ENCODE results near the gene ZBP1.

The ZBP1 gene

GRCh38 chr20:57589123-57589727 is 31.0 kb downstream of the ZBP1 start:
- TF ChIP-seq POLR2A (IDR thresholded peaks at IDR 0.05; ENCODE audit: low read depth, low read length): no peak
- FAIRE-seq: no peak
- DNase-seq (ENCODE audit: insufficient read length, low spot score): no peak

DNA sequence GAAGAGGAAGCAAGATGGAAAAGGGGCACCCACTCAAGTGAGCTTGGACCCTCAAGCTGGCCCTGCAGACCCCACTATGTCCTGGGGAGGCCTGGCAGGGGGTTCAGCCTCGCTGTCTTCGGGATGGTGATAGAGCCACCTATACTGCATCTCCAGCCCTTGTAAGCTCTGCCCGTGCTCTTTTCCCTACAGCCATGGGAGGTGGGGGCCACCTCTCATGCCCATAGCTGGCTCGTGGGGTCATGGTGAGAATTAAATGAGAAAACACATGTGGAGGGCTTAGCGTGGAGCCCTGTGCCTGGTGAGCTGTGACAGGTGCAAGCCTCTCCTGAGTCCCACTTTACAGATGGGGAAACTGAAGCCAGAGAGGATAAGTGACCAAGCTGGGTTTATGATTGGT is 31.6 kb downstream of the ZBP1 start:
- DNase-seq (ENCODE audit: insufficient read length, low spot score): no peak
- no peak for TF ChIP-seq POLR2A (IDR thresholded peaks at IDR 0.05; ENCODE audit: low read depth, low read length)
- FAIRE-seq: no peak

GRCh38 chr20:57587989-57588377 is 32.2 kb downstream of the ZBP1 start:
- FAIRE-seq (no peak), DNase-seq (ENCODE audit: insufficient read length, low spot score) (no peak)
- TF ChIP-seq POLR2A (IDR thresholded peaks at IDR 0.05; ENCODE audit: low read depth, low read length): no peak

DNA sequence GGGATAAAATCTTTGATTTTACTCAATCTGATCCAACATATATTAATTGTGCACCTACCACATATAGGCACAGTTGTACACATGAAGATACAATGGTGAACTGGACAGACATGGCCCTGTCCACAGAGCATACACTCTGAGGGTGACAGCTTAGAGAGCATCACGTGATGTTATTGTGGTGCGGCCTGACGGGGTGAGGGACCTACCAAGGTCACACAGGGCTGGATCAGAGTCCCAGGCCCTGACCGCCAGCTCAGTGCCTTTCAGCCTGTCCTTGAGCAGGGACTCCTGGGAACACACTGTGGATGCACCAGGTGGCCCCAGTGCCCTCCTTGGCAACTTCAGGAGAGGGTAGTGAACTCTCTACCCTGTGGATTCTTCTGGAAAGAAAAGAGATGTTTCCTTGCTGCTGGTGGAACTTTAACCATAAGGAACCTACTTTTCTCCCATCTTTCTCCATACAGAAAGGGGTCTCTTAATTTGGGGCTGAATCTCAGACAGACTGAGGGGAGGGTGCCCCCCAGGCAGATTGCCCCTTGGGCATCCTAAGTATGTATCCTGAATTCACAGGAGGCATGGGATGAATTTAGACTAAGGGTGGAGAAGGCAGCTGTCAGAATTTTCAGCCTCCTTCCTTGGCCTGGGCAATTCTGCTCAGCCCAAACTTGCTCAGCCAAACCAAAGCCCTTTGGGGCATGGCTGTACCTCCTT is 32.8 kb downstream of the ZBP1 start:
- no peak for TF ChIP-seq POLR2A (IDR thresholded peaks at IDR 0.05; ENCODE audit: low read depth, low read length)
- no peak for DNase-seq (ENCODE audit: insufficient read length, low spot score)
- FAIRE-seq: no peak

DNA sequence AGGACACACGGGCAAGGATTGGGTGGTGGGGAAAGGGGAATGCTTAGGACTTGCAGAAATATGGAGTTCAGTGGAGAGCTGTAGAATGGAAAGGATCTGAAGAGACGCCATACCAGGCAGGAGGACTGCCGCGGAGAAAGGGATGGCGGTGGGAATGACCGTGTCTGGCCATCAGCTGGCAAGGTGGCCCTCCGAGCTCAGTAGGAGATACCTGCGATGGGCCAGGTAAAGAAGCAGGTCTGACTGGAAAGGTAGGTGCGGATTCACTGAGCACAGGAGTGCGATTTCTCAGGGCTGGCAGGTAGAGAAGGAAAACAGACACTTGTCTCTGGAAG is 33.3 kb downstream of the ZBP1 start:
- FAIRE-seq (no peak), DNase-seq (ENCODE audit: insufficient read length, low spot score) (no peak)

GRCh38 chr20:57586370-57586793 is 33.8 kb downstream of the ZBP1 start:
- FAIRE-seq: no peak
- no peak for TF ChIP-seq POLR2A (IDR thresholded peaks at IDR 0.05; ENCODE audit: low read depth, low read length)
- no peak for DNase-seq (ENCODE audit: insufficient read length, low spot score)

More for the DNA sequence above, 33.3 kb downstream of the ZBP1 start:
- no peak for TF ChIP-seq POLR2A (IDR thresholded peaks at IDR 0.05; ENCODE audit: low read depth, low read length)

DNA sequence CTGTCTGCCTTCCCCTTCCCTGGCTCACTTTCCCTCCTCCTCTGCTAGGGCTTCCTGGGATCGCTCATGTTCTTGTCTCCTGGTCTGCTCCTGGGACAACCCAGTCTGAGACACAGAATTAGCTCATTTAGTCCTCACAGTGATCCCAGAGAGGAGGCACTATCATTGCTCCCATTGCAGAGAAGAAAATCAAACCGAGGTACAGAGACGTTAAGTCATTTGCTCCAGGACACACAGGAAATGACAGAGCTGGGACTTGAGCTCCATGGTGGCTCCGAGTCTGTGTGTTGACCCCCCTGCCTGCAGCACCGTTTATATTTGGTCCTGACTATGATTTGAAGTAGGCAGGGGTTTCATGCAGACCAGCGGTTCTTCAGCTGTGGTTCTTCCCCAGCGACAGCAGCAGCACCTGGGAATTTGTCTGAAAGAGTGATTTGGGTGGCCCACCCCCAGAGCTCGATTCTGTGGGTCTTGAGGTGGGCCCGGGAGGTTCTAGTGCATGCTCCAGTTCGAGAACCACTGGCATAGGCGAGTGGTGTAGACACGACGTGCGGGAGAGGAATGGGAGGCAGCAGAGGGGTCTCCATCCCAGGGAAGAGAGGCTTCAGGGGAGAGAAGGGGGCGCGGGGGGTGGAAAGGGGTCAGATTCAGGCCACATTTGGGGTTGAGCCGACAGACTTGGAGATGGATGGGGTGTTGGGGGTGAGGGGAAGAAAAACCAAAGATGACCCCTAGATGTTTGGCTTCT is 34.6 kb downstream of the ZBP1 start:
- FAIRE-seq (no peak), DNase-seq (ENCODE audit: insufficient read length, low spot score) (no peak)
- no peak for TF ChIP-seq POLR2A (IDR thresholded peaks at IDR 0.05; ENCODE audit: low read depth, low read length)

DNA sequence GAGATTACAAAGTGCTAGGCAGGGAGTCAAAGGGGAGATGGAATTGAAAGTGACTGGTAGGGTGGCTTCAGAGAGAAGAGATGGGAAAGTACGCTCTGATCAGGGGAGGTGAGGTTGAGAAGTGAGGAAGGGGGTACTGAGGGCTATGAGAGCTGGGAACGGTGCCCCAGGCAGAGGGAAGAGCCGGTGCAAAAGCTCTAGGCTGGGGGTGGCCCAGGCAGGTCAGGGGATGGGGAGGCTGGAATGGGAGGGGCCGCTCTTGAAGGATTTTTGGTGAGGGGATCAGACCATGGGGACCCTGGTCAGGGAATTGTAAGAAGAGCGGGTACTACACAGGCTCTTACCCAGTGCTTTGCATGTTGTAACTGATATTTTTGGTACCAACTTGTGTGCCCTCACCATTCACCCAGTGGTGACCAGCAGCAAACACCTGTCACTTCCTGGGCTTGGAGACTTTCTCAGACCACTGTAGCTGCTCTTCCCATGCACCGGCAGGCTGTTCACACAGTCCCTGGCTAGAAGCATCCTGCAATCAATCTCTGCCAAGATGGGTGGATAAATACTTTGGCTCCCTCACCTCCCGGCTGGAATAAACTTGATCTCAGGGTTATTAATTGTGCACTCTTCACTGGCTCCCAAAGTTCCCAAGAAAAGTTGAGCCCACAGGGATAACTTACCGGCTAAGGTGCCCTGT is 35.3 kb downstream of the ZBP1 start:
- TF ChIP-seq POLR2A (IDR thresholded peaks at IDR 0.05; ENCODE audit: low read depth, low read length): no peak
- no peak for FAIRE-seq
- no peak for DNase-seq (ENCODE audit: insufficient read length, low spot score)

DNA sequence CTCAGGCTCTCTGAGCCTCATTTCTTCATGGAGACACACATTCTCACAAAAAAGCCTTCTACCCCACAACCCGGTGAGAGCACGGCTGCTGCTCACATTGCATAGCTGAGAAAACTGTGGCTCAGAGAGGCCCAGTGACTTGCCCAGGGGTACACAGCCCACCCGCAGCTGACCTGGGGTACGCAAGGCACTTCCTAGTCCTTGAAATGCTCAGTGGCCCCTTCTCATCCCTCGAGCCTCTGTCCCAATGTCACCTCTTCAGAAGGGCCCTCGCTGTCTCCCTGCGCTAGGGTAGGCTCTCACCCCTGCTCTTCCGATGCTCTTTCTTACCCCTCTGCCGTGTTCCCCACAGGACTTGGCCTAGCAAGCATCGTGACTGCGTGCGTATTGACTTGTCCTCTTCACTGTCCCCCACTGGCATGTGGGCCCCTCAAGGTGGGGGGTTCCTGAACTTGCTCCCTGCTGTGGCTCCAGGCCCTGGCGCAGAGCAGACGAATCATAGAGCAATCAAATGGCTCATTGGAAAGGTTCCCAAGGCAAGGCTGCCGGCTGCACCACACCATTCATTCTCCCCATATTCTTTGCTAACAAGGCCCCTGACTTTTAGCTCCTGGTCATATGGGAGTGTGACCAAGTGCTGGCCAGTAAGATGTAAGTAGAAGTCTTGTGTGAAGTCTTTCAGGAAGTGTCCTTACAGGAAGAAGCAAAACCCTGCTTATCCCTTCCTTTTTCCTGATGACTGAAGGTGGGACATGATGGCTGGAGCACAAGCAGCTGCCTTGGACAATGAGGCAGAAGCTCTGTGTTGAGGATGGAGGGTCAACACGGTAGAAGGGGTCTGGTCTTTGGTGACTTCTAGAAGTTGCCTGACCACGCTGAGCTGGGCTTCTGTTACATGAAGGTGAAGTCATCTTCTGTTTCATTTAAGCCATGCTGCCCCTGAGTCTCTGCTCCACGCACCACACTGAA is 36.7 kb downstream of the ZBP1 start:
- no peak for TF ChIP-seq POLR2A (IDR thresholded peaks at IDR 0.05; ENCODE audit: low read depth, low read length)
- FAIRE-seq (no peak), DNase-seq (ENCODE audit: insufficient read length, low spot score) (no peak)

DNA sequence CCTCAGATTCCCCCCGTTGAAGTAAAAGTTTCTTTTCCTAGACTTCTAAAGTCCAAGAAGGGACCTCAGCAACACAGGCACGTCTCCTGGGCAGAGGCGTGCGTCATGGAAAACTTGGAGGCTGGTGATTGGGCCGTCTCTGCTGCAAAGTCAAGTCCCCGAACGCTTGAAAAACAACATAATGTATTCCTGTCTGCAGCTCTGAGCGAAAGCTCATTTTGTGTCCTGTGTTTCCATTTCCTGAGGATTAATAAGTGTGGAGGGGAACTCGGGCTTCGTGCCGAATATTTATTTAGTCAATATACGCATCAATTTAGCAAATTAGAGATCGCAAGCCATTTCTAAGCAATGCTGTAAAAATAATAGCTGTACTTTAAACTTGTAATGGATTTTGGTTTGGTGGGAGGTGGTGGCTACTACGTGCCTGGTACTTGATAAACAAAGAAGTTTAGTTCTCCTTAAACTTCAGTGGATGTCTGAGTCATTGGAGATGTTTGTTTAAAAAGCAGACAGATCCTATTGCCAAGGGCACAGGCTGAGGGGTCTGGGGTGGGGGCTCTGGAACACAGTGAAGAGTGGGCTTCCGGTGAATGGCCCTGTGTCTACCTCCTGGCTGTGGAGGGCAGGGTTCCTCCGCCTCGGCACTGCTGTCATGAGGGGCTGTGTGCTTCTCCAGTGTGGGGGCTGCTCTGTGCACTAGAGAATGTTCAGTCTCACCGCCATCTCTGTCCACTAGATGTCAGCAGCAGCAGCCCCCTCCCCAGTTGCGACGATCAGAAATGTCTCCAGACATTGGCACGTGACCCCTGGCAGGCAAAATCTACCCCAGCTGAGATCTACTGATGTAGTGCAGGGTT is 37.6 kb downstream of the ZBP1 start:
- no peak for DNase-seq (ENCODE audit: insufficient read length, low spot score)
- no peak for FAIRE-seq

DNA sequence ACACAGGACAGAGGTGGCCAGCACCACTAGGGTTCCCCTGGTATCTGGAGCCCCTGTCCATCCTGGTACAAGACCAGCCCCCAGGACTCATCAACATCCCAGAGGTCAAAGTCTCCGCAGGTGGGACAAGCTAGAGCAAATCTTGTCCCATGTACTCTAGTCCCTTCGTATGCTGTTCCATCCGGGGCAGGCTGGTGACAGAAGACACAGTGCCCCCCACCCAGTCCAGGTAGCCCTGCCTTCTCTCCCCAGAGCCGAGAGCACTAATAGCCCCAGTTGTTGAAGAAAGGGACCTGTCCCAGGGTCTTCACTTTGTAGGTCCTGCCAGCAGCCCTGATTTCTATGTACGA is 38.2 kb downstream of the ZBP1 start:
- FAIRE-seq: no peak
- DNase-seq (ENCODE audit: insufficient read length, low spot score): no peak
- no peak for TF ChIP-seq POLR2A (IDR thresholded peaks at IDR 0.05; ENCODE audit: low read depth, low read length)

More for the DNA sequence above, 37.6 kb downstream of the ZBP1 start:
- no peak for TF ChIP-seq POLR2A (IDR thresholded peaks at IDR 0.05; ENCODE audit: low read depth, low read length)

DNA sequence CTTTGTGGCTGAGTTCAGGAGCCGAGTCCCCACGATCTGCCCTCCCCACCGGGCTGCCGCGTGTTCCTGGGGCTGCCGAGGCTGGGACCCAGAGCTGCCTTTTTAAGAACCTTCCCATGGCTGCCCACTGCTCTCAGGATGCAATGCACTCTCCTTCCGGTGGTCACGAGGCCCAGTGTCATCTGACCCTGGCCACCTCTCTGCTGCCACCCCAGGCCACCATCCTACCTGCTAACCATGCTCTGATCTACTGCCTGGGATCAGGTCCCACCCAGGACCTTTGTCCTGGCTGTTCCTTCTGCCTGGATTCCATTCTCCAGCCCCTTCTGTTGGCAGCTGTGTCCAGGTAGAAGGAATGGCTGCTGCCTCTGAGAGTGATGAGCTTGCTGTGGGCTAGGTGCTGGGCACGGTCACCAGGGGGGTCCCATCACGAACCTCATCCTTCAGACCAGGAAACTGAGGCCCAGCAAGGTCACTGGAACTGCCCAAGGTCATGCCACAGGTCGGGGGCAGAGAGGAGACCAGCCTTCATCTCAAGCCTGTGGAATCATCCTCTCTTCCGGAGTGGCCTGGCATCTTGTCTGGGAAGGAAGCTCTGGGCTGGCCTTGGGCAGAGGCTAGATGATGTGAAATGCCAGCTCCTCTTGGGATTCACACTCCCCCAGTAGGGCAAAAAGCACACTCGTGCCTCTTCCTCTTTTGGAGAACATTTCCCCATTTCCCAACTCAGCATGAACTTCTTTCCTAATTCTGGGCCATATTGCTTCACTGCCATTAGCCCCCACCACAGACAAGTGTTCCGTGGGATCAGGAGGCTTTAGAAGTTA is 38.8 kb downstream of the ZBP1 start:
- DNase-seq (ENCODE audit: insufficient read length, low spot score) (no peak), FAIRE-seq (no peak)
- no peak for TF ChIP-seq POLR2A (IDR thresholded peaks at IDR 0.05; ENCODE audit: low read depth, low read length)

Data from H54 (cell line).